ENCODE measurements around the gene DGUOK. TPM values are rescaled to one million over a fixed set of nuclear protein-coding genes. Genes with fewer than 3 reads are reported as not detected.

DGUOK gene
- total and polyA plus RNA-seq, 8 donors, result 1.7 to 91.3 (median 33.8) TPM; not detected in 1

- Histone ChIP-seq H3K4me3 (no peak overlapping the region), H3K27me3 (no peaks in the 10 kb centered on the region), H3K4me1 (peaks cover 0 to 27% (median 0%) of the 10 kb centered on the region in 4 donors), H3K36me3 (peaks cover 41 to 85% (median 76%) of the 10 kb centered on the region in 4 donors), H3K27ac (no peak overlapping the region), H3K9me3 (no peaks in the 10 kb centered on the region)
- TF ChIP-seq CTCF (IDR thresholded peaks at IDR 0.05), result no peak
- no peak for TF ChIP-seq POLR2AphosphoS5 (IDR thresholded peaks at IDR 0.05)
- TF ChIP-seq EP300 (IDR thresholded peaks at IDR 0.05), result no peak
- TF ChIP-seq POLR2A (IDR thresholded peaks at IDR 0.05), result no peak
- WGBS, 5 donors, result 70 to 94% (median 87%) methylated on average over 3 of the region's 3 CpGs
- no peak for DNase-seq
- intact Hi-C loops (cut with DNase I; ENCODE audit: low total_unique reads), result no loop called here
These were observed 20.0 kb downstream of the DGUOK start for GRCh38 chr2:73946666-73947065.

- no peak overlapping the region for H3K4me3 ChIP-seq
- H3K36me3 ChIP-seq, result peaks cover 47 to 88% (median 85%) of the 10 kb centered on the region in 4 donors
- intact Hi-C loops (cut with DNase I; ENCODE audit: low total_unique reads), result no loop called here
- no peaks in the 10 kb centered on the region for H3K9me3 ChIP-seq
- no peak for DNase-seq
- 82 to 90% (median 86%) methylated on average over 5 of the region's 5 CpGs for WGBS, 5 donors
- TF ChIP-seq CTCF (IDR thresholded peaks at IDR 0.05), result no peak
- no peaks in the 10 kb centered on the region for H3K27me3 ChIP-seq
- no peak overlapping the region for H3K27ac ChIP-seq
- H3K4me1 ChIP-seq, result peaks cover 0 to 34% (median 0%) of the 10 kb centered on the region in 4 donors
These were observed 20.8 kb downstream of the DGUOK start for GRCh38 chr2:73947412-73948018.

GRCh38 chr2:73949802-73950201 is 23.1 kb downstream of the DGUOK start:
- intact Hi-C loops (cut with DNase I; ENCODE audit: low total_unique reads), result no loop called here
- H3K36me3 ChIP-seq, result peaks cover 54 to 94% (median 94%) of the 10 kb centered on the region in 4 donors

More at GRCh38 chr2:73949802-73950201, 23.1 kb downstream of the DGUOK start:
- no peak overlapping the region for H3K4me3 ChIP-seq
- H3K4me1 ChIP-seq, result peaks cover 0 to 34% (median 0%) of the 10 kb centered on the region in 4 donors
- no peak for DNase-seq
- TF ChIP-seq POLR2AphosphoS5 (IDR thresholded peaks at IDR 0.05) (no peak), EP300 (IDR thresholded peaks at IDR 0.05) (no peak), CTCF (IDR thresholded peaks at IDR 0.05) (no peak), POLR2A (IDR thresholded peaks at IDR 0.05) (no peak)
- H3K27me3 ChIP-seq, result no peaks in the 10 kb centered on the region
- peak overlapping the region in 1 of 5 donors; percentile 27 for H3K27ac ChIP-seq
- H3K9me3 ChIP-seq, result no peaks in the 10 kb centered on the region
